Measurements from ENCODE around the gene CCR1. TPM values are rescaled to one million over a fixed set of nuclear protein-coding genes. Genes with fewer than 3 reads are reported as not detected.
"Not testable (repeated sequence)": the region's sequence is repeated elsewhere in the genome, so short reads cannot be mapped to it uniquely, and the experiment has no call there.

CCR1 gene
- total and polyA plus RNA-seq, 4 donors, result 1.4 to 10.7 (median 5.2) TPM

DNA sequence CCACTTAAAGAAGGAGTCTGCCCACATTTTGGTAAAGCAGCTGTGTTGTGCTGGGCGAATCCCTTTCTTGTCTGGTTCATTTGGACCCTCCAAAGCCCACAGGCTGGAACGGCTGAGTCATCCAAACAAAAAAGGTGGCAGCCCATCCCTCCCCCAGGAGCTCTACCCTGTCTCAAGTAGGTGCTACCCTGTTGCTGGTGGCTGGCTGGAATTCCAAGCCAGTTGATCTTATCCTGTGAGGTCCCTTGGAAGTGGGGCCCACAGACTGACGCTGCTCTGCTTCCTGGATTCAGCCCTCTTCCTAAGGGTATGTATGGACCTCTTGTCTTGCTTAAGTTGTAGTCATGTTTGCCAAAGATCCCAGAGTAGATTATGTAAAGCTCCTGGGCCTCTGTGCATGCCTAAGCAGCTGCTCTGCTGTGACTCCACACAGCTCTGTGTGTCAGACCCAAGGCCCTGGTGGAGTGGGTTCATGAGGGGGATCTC, 44.5 kb downstream of the CCR1 start:
- 86% methylated on average over 3 of the region's 3 CpGs for WGBS
- DNase-seq (ENCODE audit: low spot score), result no peak
- Histone ChIP-seq H3K27me3 (ENCODE audit: control insufficient read depth in 4 of 4, insufficient read depth in 4 of 4, low read length in 3 of 4) (peaks cover 0 to 3% (median 0%) of the 10 kb centered on the region in 4 donors), H3K9ac (ENCODE audit: low read depth in 1 of 2, low read length in 2 of 2) (no peak overlapping the region), H3K4me3 (ENCODE audit: low read depth in 1 of 3, low read length in 3 of 3) (no peak overlapping the region), H3K4me1 (ENCODE audit: control insufficient read depth in 4 of 4, insufficient read depth in 4 of 4, low read length in 3 of 4) (no peaks in the 10 kb centered on the region), H3K36me3 (ENCODE audit: control insufficient read depth in 4 of 4, insufficient read depth in 3 of 4, low read depth in 1 of 4, low read length in 3 of 4) (no peaks in the 10 kb centered on the region), H3K9me3 (ENCODE audit: control insufficient read depth in 4 of 4, low read length in 3 of 4) (peaks cover 0 to 2% (median 0%) of the 10 kb centered on the region in 4 donors), H3K27ac (ENCODE audit: low read depth in 1 of 2, low read length in 2 of 2) (no peak overlapping the region)
- TF ChIP-seq GABPA (IDR thresholded peaks at IDR 0.05 in 1 of 2, conservative IDR thresholded peaks at IDR 0.05 in 1 of 2), result no peak
- TF ChIP-seq, protein P1, sequence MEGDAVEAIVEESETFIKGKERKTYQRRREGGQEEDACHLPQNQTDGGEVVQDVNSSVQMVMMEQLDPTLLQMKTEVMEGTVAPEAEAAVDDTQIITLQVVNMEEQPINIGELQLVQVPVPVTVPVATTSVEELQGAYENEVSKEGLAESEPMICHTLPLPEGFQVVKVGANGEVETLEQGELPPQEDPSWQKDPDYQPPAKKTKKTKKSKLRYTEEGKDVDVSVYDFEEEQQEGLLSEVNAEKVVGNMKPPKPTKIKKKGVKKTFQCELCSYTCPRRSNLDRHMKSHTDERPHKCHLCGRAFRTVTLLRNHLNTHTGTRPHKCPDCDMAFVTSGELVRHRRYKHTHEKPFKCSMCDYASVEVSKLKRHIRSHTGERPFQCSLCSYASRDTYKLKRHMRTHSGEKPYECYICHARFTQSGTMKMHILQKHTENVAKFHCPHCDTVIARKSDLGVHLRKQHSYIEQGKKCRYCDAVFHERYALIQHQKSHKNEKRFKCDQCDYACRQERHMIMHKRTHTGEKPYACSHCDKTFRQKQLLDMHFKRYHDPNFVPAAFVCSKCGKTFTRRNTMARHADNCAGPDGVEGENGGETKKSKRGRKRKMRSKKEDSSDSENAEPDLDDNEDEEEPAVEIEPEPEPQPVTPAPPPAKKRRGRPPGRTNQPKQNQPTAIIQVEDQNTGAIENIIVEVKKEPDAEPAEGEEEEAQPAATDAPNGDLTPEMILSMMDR (IDR thresholded peaks at IDR 0.05; ENCODE audit: low read depth, low read length, missing input control), result no peak

DNA sequence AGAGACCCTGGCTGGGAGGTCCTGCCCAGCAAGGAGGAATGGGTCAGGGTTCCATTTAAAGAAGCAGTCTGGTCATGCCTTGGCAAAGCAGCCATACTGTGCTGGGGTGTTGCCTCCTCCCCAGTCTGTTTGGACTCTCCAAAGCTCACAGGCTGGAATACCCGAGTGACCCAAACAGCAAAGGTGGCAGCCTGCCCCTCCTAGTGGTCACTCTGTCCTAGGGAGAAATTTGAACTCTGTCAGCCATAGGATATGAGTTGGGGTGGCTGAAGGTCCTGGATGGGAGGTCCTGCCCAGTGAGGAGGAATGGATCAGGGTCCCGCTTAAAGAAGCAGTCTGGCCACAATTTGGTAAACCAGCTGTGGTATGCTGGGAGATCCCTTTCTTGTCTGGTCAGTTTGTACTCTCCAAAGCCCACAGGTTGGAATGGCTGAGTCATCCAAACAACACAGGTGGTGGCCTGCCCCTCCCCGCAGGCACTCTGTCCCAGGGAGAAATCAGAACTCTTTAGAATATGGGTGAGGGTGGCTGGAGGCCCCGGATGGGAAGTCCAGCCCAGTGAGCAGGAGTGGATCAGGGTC, 45.0 kb downstream of the CCR1 start:
- H3K4me3 ChIP-seq (ENCODE audit: low read depth in 1 of 3, low read length in 3 of 3), result no peak overlapping the region
- no peak for DNase-seq (ENCODE audit: low spot score)
- H3K27ac ChIP-seq (ENCODE audit: low read depth in 1 of 2, low read length in 2 of 2), result no peak overlapping the region
- peaks cover 0 to 2% (median 0%) of the 10 kb centered on the region in 4 donors for H3K9me3 ChIP-seq (ENCODE audit: control insufficient read depth in 4 of 4, low read length in 3 of 4)
- no peak overlapping the region for H3K9ac ChIP-seq (ENCODE audit: low read depth in 1 of 2, low read length in 2 of 2)
- no peaks in the 10 kb centered on the region for H3K4me1 ChIP-seq (ENCODE audit: control insufficient read depth in 4 of 4, insufficient read depth in 4 of 4, low read length in 3 of 4)
- peaks cover 0 to 3% (median 0%) of the 10 kb centered on the region in 4 donors for H3K27me3 ChIP-seq (ENCODE audit: control insufficient read depth in 4 of 4, insufficient read depth in 4 of 4, low read length in 3 of 4)
- TF ChIP-seq FOXA2 (IDR thresholded peaks at IDR 0.05) (no peak), YY1 (IDR thresholded peaks at IDR 0.05) (no peak), HNF4A (conservative IDR thresholded peaks at IDR 0.05) (no peak), SP1 (IDR thresholded peaks at IDR 0.05) (no peak), HNF4G (IDR thresholded peaks at IDR 0.05) (no peak), EGR1 (IDR thresholded peaks at IDR 0.05; ENCODE audit: low read depth in 2 of 2) (no peak), RXRA (IDR thresholded peaks at IDR 0.05) (no peak), RAD21 (IDR thresholded peaks at IDR 0.05) (no peak), NR2F2 (IDR thresholded peaks at IDR 0.05) (no peak), FOXA1 (IDR thresholded peaks at IDR 0.05) (no peak), GABPA (IDR thresholded peaks at IDR 0.05 in 1 of 2, conservative IDR thresholded peaks at IDR 0.05 in 1 of 2) (no peak), JUND (IDR thresholded peaks at IDR 0.05) (no peak), TAF1 (conservative IDR thresholded peaks at IDR 0.05) (no peak)
- TF ChIP-seq, protein P2, sequence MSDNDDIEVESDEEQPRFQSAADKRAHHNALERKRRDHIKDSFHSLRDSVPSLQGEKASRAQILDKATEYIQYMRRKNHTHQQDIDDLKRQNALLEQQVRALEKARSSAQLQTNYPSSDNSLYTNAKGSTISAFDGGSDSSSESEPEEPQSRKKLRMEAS (IDR thresholded peaks at IDR 0.05), result no peak
- TF ChIP-seq, protein P1 (IDR thresholded peaks at IDR 0.05; ENCODE audit: low read depth, low read length, missing input control), result no peak
- TF ChIP-seq, protein P3, sequence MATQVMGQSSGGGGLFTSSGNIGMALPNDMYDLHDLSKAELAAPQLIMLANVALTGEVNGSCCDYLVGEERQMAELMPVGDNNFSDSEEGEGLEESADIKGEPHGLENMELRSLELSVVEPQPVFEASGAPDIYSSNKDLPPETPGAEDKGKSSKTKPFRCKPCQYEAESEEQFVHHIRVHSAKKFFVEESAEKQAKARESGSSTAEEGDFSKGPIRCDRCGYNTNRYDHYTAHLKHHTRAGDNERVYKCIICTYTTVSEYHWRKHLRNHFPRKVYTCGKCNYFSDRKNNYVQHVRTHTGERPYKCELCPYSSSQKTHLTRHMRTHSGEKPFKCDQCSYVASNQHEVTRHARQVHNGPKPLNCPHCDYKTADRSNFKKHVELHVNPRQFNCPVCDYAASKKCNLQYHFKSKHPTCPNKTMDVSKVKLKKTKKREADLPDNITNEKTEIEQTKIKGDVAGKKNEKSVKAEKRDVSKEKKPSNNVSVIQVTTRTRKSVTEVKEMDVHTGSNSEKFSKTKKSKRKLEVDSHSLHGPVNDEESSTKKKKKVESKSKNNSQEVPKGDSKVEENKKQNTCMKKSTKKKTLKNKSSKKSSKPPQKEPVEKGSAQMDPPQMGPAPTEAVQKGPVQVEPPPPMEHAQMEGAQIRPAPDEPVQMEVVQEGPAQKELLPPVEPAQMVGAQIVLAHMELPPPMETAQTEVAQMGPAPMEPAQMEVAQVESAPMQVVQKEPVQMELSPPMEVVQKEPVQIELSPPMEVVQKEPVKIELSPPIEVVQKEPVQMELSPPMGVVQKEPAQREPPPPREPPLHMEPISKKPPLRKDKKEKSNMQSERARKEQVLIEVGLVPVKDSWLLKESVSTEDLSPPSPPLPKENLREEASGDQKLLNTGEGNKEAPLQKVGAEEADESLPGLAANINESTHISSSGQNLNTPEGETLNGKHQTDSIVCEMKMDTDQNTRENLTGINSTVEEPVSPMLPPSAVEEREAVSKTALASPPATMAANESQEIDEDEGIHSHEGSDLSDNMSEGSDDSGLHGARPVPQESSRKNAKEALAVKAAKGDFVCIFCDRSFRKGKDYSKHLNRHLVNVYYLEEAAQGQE (IDR thresholded peaks at IDR 0.05), result no peak
- TF ChIP-seq, protein P4, sequence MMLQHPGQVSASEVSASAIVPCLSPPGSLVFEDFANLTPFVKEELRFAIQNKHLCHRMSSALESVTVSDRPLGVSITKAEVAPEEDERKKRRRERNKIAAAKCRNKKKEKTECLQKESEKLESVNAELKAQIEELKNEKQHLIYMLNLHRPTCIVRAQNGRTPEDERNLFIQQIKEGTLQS (IDR thresholded peaks at IDR 0.05), result no peak
- TF ChIP-seq, protein P5, sequence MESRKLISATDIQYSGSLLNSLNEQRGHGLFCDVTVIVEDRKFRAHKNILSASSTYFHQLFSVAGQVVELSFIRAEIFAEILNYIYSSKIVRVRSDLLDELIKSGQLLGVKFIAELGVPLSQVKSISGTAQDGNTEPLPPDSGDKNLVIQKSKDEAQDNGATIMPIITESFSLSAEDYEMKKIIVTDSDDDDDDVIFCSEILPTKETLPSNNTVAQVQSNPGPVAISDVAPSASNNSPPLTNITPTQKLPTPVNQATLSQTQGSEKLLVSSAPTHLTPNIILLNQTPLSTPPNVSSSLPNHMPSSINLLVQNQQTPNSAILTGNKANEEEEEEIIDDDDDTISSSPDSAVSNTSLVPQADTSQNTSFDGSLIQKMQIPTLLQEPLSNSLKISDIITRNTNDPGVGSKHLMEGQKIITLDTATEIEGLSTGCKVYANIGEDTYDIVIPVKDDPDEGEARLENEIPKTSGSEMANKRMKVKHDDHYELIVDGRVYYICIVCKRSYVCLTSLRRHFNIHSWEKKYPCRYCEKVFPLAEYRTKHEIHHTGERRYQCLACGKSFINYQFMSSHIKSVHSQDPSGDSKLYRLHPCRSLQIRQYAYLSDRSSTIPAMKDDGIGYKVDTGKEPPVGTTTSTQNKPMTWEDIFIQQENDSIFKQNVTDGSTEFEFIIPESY (IDR thresholded peaks at IDR 0.05), result no peak
- no peaks in the 10 kb centered on the region for H3K36me3 ChIP-seq (ENCODE audit: control insufficient read depth in 4 of 4, insufficient read depth in 3 of 4, low read depth in 1 of 4, low read length in 3 of 4)
- WGBS, result 70% methylated on average over 4 of the region's 4 CpGs

DNA sequence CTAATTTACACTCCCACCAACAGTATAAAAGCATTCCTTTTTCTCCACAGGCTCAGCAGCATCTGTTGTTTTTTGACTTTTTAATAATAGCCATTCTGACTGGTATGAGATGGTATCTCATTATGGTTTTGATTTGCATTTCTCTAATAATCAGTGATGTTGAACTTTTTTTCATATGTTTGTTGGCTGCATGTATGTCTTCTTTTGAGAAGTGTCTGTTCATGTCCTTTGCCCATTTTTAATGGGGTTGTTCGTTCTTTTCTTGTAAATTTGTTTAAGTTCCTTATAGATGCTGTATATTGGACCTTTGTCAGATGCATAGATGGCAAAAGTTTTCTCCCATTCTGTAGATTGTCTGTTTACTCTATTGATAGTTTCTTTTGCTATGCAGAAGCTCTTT, 50.4 kb downstream of the CCR1 start:
- H3K27ac ChIP-seq (ENCODE audit: low read depth in 1 of 2, low read length in 2 of 2); H3K4me1 ChIP-seq (ENCODE audit: control insufficient read depth in 4 of 4, insufficient read depth in 4 of 4, low read length in 3 of 4); DNase-seq (ENCODE audit: low spot score); H3K36me3 ChIP-seq (ENCODE audit: control insufficient read depth in 4 of 4, insufficient read depth in 3 of 4, low read depth in 1 of 4, low read length in 3 of 4); H3K9ac ChIP-seq (ENCODE audit: low read depth in 1 of 2, low read length in 2 of 2); H3K9me3 ChIP-seq (ENCODE audit: control insufficient read depth in 4 of 4, low read length in 3 of 4); H3K27me3 ChIP-seq (ENCODE audit: control insufficient read depth in 4 of 4, insufficient read depth in 4 of 4, low read length in 3 of 4); H3K4me3 ChIP-seq (ENCODE audit: low read depth in 1 of 3, low read length in 3 of 3): not testable (repeated sequence)
- 65% methylated on average over 1 of the region's 1 CpG for WGBS
